Epidermal melanocyte (primary cell): ENCODE results near the gene ALG3.

ENCODE experiments used
- DNase-seq: peaks from one replicate; pipeline ENCODE4 v3.0.0; 2011; ENCODE audit warnings: low spot score; ENCODE audit not compliant: insufficient read length

The ALG3 gene

DNA sequence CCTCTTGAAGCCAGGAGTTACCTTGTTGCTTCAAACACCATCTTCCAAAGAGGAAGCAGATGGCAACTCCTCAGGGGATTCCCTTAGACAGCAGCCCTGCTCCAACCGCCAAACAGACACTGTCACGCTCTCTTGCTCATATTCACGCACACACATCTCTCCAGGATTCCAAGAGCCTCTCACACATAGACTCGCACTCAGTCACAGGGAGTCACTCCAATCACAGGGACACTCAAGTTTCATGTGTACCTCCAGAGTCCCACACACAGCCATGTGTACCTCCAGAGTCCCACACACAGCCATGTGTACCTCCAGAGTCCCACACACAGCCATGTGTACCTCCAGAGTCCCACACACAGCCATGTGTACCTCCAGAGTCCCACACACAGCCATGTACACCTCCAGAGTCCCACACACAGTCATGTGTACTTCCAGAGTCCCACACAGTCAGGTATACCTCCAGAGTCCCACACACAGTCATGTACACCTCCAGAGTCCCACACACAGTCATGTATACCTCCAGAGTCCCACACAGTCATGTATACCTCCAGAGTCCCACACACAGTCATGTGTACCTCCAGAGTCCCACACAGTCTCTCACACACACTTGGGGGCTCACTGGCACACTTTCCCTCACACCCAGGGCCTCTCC is 13.3 kb downstream of the ALG3 start:
- DNase-seq, result no peak

GRCh38 chr3:184234671-184235380 is 13.9 kb downstream of the ALG3 start:
- no peak for DNase-seq

DNA sequence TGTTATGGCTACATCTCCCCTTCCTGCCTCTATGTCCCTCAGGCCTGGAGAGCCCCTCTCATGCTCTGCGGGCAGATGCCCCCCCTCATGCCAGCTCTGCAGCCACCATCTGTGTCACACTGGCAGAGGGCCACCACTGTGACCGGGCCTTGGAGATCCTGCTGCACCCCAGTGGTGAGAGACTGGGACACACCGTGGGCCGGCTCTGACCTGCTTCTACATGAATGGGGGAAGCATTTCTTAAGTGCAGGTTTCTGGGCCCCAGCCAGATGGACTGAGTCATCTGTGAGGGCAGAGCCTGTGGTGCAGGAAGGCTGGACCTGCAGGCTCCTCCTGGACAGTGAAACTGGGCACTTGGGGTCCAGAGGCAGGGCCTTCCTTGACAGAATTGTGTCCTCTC is 14.5 kb downstream of the ALG3 start:
- no peak for DNase-seq

DNA sequence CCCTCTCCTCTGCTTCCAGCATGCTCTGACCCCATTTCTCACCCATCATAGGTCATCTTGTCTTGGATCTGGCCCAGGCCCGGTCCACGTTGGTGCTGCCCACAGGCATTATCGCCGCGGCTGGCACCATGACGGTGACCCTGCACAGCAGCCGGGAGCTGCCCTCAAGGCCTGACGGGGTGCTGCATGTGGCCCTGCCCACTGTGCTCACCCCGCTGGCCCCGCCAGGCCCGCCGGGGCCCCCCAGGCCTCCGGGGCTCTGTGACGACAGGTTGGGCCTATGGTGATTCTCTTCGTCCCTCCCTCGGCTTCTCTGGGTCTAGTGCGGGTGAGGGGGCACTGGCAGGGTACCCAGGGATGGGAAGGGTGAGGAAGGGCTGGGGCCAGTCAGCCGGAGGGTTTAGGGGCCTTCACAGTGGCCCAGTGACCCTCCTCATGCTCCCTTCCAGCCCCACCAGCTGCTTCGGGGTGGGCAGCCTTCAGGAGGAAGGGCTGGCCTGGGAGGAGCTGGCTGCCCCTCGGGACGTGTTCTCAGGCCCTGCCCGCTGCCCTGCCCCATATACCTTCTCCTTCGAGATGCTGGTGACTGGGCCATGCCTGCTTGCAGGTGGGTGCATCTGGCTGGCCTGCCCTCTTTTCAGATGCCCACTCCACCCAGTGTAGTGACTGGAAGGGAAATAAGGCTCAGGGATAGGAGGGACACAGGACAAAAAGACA is 15.5 kb downstream of the ALG3 start:
- no peak for DNase-seq

DNA sequence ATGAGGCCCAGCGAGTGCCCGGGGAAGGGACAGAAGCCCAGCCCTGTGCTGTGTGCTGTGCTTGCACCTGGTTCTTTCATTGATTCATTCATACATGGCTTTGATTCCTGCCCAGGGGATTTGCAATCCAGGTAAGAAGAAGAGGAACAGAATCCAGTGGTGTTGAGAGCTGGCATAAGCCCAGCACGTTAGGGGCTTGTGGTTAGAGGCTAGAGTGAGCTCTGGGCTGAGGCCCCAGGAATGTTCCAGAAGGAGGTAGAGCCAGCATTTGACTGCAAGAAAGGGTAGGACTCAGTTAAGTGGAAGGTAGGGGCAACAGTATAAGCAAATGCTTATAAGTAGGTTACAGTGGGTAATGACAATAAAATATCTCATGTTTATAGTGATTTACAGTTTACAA is 17.1 kb downstream of the ALG3 start:
- DNase-seq, result no peak

- DNase-seq, result no peak
Observed at GRCh38 chr3:184230603-184231528, 17.9 kb downstream of the ALG3 start.

GRCh38 chr3:184230081-184230602 is 18.6 kb downstream of the ALG3 start:
- DNase-seq, result no peak

DNA sequence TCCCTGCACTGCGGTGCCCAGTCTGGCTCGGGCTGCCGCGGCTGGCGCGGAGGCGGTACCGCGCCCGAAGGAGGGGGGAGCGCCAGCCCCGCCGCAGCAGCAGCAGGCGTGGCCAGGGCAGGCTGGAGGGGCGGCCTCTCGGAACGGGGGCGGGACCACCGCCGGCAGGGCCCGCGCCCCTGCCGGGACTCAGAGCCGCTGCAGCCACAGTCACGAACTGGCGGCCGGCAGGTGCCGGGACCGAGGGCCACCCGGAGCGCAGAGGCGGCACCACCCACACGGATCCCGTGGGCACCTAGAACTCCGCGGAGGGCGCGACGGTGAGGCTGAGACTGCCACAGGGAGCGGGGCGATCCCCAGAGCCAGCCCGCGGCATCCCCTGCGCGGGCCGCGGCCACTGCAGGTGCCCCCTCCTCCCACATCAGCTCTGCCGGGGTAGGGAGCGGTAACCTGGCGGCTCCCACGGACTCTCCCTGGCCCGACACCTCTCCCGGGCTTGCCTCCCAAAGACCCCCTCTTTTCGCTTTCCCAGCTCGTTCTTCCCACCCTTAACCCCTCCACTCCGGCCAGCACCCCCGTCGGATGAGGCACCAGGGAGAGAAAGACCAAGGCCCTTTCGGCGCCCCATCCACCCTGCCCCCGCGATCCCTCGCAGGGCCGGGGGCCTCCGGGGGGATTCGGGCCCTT is 19.2 kb downstream of the ALG3 start, which contains the start of gene VWA5B2:
Gene VWA5B2, plus strand, starts transcription at position 192 of the 687 bp plus-strand sequence. CDS start 944 bp downstream, outside the sequence.
- peak; percentile 93 for DNase-seq

DNA sequence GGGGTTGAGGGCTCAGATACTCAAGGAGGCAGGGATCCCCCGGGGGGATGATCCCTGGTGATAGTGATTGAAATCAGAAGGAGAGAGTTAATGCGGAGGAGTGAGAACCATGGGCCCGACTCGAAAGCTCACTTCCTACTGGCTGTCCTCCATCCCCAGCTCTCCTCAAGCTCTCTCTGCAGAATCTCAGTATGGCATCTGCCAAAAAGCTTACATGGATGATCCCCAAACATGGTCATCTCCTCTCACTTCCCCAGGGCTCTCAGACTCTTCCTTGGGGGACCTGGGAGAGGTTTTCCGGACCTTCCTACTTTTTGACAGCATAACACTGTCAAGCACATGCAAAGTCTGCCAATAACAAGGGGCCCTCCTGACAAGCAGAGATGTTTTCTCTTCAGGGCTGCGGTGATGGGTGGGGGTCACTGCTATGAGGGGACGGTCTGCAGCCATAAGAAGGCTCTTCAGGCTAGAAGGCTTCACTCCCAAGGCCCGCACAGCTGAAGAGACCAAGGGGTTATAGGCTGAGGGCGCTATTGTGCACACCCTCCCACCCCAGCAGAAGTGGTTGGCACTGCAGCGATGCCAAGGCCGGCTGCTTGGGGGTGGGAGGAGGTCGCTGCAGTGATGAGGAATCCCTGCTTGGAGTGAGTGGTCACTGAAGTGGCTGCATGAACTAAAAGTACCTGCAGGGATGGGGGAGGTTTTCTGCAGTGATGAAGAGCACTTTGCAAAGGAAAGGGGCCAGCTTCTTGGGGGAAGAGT is 20.2 kb downstream of the ALG3 start:
- DNase-seq, result no peak

DNA sequence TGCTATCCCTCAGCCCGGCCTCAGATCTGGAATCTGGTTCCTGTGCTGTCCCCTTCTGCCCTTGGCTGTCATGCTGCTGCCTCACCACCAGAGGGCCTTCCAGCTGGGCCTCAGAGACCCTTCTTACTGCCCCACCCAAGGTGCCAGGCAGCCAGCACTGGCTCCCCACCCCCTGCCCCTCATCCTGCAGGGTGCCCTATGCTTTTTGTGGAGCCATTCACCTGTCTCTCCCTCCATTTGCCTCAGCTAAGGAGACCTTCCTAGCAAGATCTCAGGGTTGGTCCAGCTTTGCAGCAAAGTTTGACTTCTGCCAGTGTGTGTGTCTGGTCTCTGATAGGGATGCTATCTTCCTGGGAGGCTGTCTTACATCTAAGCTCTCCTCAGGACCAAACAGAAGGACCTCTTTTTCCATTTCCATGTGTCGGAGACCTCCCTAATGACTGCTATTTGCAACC is 21.3 kb downstream of the ALG3 start:
- DNase-seq, result no peak

GRCh38 chr3:184223946-184224345 is 24.8 kb downstream of the ALG3 start:
- no peak for DNase-seq

GRCh38 chr3:184222521-184222920 is 26.2 kb downstream of the ALG3 start:
- no peak for DNase-seq

GRCh38 chr3:184218814-184219213 is 29.9 kb downstream of the ALG3 start:
- no peak for DNase-seq

DNA sequence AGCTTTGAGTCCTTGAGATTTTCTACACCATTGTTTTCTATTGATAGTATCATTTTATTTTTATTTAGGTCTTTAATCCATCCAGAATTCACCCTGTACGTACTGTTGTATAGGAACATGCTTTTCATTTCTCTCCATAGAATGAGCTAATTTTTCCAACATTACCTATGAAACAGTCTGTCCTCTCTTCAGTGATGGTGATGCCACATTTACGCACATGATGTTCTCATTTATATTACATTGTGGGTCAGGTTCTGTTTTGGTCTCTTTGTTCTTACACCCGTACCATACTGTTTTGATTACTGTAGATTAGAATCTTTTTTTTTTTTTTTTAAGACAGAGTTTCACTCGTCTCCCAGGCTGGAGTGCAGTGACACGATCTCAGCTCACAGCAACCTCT is 37.0 kb downstream of the ALG3 start:
- DNase-seq, result no peak

- DNase-seq, result no peak
Observed at GRCh38 chr3:184211297-184211696, 37.5 kb downstream of the ALG3 start.

DNA sequence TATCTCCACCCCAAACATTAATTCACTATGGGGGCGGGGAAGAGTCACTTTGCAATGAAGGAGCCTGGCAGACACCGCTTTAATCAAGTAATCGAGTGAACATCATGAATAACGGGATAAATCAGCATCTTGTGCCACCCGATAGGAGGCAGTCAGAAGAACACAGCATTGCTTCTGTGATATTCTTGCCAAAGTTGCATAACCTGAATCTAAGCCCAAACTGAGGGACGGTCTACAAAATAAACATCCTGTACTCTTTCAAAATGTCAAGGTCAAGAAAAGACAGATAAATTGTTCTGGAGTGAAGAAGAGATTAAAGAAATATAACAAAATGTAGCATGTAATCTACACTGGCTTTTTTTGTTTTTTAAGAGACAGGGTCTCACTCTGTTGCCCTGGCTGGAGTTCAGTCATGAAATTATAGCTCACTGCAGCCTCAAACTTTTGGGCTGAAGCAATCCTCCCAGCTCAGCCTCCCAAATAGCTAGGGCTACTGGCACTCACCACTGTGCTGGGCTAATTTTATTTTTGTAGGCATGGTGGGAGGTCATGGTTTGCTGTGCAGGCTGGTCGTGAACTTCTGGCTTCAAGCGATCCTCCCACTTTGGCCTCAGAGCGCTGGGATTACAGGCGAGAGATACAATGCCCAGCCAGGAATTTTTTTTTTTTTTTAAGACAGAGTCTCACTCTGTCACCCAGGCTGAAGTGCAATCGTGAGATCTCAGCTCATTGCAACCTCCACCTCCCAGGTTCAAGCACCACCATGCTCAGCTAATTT is 39.4 kb downstream of the ALG3 start:
- DNase-seq, result no peak

- DNase-seq, result no peak
Observed at GRCh38 chr3:184203526-184203925, 45.2 kb downstream of the ALG3 start.

DNA sequence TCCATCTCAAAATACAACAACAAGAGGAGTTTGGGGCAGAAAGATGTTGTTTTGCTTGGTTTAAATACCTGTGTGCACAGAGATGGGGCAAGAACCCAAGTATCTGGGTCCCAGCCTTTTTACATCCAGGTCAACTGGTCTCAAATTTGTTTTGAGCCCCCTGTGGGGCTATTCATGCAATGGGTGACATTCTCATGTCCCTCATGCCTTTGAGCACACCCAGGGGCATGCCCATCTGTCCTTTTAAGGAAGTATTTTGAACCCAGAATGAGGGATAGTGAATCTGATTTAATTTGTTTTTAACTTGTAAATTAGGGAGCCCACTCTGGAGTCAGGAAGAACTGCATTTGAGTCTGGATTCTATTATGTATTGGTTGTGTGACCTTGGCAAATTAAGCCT is 47.9 kb downstream of the ALG3 start:
- DNase-seq, result no peak

GRCh38 chr3:184198509-184198908 is 50.3 kb downstream of the ALG3 start:
- DNase-seq, result no peak
